GM18861 (cell line): ENCODE measurements around the gene ATF7IP.

Source experiments
- ATAC-seq: cut with Tn5 transposase; IDR thresholded peaks from one replicate; pipeline ENCODE4 v1.9.1; 2021; ENCODE audit not compliant: unreplicated experiment

ATF7IP gene

GRCh38 chr12:14410177-14410576 is 44.7 kb downstream of the ATF7IP start:
- ATAC-seq: no peak

DNA sequence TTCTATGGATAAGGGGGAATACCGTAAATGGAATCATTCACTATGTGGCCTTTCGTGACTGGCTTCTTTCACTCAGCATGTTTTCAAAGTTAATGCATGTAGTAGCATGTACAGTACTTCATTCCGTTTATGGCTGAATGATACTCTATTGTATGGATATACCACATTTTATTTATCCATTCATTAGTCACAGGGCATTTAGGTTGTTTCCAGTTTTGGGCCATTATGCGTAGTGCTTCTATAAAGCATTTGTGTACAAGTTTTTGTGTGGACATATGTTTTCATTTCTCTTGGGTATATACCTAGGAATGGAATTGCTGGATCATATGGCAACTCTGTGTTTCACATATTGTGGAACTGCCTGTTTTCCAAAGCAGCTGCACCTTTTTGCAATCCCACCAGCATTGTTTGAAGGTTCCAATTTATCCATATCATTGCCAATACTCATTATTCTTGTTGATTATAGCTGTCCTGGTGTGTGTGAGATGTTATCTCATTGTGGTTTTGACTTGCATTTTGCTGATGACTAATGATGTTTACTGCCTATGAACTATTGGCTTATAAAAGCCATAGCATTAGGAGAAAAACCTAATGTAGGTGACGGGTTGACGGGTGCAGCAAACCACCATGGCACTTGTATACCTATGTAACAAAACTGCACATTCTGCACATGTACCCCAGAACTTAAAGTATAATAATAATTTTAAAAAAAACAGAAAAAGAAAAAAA is 45.5 kb downstream of the ATF7IP start:
- no peak for ATAC-seq

GRCh38 chr12:14416658-14417057 is 51.2 kb downstream of the ATF7IP start:
- ATAC-seq: no peak

DNA sequence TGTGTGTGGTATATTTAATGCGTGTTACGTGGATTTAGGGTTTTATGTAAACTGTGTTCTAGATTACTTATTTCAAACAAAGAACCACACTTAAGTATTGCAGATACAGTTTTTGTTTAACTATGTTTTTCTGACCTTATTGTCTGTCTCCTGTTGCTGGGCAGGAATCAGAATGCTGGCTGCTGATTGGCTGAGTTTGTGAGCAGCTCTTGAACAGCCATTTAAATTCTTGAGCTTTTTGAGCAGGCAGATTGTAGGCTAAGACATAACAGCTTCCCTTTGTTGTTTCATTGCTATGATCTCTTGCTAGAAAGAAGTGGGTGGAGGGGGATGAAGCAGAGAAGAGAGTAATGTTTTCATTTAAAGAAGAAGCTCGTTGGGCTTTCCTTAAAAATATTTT is 52.2 kb downstream of the ATF7IP start:
- no peak for ATAC-seq

DNA sequence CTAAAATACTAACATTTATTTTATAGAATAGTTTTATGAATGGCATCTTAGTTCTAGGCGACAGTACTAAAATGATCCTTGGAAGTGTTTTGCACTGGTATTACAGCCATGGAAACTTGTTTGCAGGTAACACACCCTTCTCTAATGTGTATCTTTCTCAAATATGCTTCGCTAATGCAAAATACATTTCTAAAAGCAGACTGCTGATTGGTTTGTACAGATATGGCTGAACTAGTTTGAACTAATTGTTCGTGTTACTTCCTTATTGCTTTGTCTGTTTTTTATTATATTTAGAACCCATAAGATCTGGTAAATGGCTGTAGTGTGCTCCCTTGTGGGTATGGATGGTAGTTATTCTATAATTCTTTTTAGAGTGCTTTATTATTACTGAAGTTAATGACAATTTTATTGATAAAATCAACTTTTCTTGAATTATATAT is 53.0 kb downstream of the ATF7IP start:
- no peak for ATAC-seq

- no peak for ATAC-seq
Observed at GRCh38 chr12:14422516-14423230, 57.2 kb downstream of the ATF7IP start.

GRCh38 chr12:14424545-14424944 is 59.1 kb downstream of the ATF7IP start:
- no peak for ATAC-seq

DNA sequence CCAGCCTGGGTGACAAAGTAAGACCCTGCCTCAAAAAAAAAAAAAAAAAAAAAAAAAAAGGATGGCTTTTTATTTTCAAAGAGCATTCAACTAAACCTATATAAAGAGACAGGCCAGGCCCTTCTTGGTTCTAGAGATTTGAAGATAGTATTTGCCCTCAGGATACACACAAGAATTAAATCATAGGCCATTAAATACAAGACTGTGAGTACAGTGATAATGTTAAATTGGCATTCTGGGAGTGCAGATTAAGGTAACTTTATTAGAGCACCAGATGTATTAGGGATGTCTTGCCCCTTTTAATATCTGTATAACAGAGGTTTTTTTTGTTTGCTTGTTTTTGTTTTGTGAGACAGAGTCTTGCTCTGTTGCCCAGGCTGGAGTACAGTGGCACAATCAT is 61.3 kb downstream of the ATF7IP start:
- ATAC-seq: no peak

GRCh38 chr12:14427929-14428328 is 62.4 kb downstream of the ATF7IP start:
- no peak for ATAC-seq

- ATAC-seq: no peak
Observed at GRCh38 chr12:14430394-14430986, 65.0 kb downstream of the ATF7IP start.

- no peak for ATAC-seq
Observed at GRCh38 chr12:14431975-14432374, 66.5 kb downstream of the ATF7IP start.

- no peak for ATAC-seq
Observed at GRCh38 chr12:14435627-14436026, 70.1 kb downstream of the ATF7IP start.

- no peak for ATAC-seq
Observed at GRCh38 chr12:14442221-14442881, 76.9 kb downstream of the ATF7IP start.

GRCh38 chr12:14443531-14443930 is 78.0 kb downstream of the ATF7IP start:
- no peak for ATAC-seq

DNA sequence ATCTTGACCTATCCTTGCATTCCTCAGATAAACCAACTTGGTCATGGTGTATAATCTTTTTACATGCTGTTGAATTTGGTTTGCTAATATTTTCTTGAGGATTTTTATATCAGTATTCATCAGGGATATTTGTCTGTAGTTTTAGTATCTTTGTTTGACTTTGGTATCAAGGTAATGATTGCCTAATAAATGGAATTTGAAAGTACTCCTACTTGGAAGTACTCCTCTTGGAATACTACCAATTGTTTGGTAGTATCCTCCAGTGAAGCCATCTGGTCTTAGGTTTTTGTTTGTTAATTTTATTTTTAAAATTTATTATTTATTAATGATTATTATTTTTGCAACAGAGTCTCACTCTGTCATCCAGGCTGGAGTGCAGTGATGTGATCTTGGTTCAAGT is 85.0 kb downstream of the ATF7IP start:
- ATAC-seq: no peak

DNA sequence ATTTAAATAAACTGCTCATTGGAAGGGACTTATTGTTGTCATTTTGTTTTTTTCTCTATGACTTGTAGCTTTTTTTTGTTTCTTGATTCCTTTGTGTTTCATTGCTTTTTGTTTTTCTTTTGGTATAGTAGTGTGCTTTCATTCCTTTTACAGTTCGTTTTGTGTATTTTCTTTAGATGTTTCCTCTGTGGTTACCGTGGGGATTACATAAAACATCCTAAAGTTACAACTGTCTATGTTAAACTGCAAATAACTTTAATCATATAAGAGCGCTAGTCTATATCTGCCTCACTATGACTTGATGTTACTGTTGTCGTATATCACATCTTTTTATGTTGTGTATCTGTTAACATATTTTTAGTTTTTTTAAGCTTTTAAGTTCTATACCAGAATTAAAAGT is 86.9 kb downstream of the ATF7IP start:
- ATAC-seq: no peak

DNA sequence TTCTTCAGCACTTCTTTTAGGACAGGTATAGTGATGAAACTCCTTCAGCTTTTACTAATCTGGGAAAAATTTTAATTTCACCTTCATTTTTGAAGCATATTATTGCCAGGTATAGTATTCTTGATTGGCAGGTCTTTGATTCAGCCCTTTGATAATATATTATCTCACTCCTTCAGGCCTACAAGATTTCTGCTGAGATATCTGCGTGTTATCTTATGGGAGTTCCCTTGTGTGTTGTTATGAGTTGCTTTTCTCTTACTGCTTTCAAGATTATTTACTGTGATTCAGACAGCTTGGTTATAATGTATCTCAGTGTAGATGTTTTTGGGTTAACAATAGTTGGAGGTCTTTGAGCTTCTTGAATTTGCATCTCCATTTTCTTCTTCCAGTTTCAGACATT is 87.4 kb downstream of the ATF7IP start:
- no peak for ATAC-seq

- peak; percentile 74 for ATAC-seq
Observed at GRCh38 chr12:14454098-14454907, 88.8 kb downstream of the ATF7IP start.

DNA sequence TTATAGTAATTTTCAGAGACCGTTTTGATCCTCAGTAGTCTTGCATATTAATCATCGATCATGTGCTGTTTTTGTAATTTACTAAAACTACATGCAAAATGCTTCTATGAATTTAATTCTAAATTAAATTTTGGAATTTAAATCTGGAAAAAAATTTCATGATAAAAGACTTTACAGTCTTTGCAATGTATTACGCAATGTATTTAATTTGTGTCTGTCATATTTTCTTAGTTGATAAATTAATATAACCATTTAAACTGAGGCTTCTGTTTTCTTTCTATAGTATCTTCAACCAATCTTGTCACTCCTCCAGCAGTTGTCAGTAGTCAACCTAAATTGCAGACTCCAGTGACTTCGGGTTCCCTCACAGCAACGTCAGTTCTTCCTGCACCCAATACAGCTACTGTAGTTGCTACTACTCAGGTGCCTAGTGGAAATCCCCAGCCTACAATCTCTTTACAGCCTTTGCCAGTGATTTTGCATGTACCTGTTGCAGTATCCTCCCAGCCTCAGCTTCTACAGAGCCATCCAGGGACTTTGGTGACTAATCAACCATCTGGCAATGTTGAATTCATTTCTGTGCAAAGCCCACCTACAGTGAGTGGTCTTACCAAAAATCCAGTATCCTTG is 94.8 kb downstream of the ATF7IP start:
- ATAC-seq: no peak

DNA sequence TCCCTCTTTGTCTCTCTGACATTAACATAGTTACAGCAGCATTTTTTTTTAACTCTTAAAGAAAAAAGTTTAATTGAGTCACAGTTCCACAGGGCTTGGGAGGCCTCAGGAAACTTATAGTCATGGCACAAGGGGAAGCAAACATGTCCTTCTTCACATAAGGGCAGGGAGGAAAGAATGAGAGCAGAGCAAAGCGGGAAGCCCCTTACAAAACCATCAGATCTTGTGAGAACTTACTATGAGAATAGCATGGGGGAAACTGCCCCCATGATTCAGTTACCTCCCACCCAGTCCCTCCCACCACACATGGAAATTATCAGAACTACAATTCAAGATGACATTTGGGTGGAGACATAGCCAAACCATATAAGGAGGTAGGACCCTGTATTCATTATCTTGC is 106.0 kb downstream of the ATF7IP start:
- no peak for ATAC-seq
